ENCODE results near the gene TAS2R16. TPM values are rescaled to one million over a fixed set of nuclear protein-coding genes. Genes with fewer than 3 reads are reported as not detected.

The TAS2R16 gene
- total RNA-seq (2022; extraction: Qiagen RNA extraction; ENCODE audit: low read depth): not detected in 5 replicates

DNA sequence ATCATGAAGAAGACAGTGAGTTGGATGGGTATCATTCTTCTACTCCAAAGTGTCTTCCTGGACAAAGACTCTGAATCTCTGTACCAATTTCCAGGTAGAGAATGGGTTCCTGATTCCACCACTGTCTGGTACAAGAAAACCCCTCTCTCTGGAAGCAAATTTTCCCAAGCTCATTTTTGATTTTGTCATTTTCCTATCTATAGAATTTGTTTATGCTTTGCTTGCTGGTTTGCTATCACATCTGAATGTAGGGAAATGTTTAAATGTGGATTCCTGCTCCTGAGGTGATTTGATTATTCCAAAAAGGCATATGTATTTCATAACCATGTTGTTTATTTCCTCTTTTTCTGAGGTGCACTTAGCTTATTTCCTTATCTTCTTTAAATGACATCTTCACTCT lies at the start of gene TAS2R16:
Gene TAS2R16 (minus strand): TSS at position 101 of the 400 bp plus-strand sequence. CDS start 66 bp downstream, at position 35.

Other genes starting within 250 kb of the TAS2R16 start
- 0.05 to 0.08 TPM in 2 of 5 replicates, not detected in the others for gene CADPS2, start 109.2 kb downstream of the TAS2R16 start, total RNA-seq (2022; extraction: Qiagen RNA extraction; ENCODE audit: low read depth)
- gene SLC13A1, start 204.3 kb upstream of the TAS2R16 start, total RNA-seq (2022; extraction: Qiagen RNA extraction; ENCODE audit: low read depth): not detected in 5 replicates

Data from A549 treated with RU486 at 1 μM for 4 hours (cell line).